ENCODE measurements around the gene DPY30.

DNA sequence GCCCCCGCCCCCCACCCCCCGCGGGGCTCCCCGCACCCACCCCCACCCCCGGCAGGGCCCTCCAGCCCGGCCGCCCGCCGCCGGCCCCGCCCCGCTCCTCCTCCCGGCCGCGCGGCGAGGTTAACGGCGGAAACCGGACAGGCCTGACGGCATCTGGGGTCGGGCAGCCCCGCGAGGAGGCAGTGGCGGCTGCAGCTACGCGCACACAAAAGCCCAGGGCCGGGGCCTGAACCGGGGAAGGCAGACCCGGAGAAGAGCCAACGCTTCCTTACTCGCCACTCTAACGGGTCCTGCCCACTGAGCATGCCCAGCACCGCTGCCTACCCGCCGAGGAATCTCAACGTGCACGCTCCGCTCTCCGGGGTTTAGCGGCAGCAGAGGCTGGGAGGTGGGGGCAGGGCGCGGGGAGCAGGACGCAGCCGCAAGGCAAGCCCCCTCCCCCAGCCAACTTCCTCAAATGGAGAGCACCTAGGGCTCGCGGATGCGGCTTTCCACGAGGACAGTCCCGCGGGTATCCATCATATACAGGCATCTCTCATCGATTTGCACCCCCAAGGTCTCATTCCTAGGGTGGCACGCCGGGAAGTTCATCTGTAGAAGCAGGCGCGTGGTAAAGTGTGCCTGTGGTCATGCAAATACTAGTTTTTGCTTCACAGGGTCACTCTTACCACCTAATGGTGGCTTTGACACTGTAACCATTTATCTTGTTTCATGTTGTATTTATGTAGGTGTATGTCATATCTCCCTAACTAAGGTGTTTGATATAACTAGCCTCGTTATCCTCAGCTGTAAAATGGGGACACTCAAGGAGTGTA lies 28.7 kb downstream of the DPY30 start, which contains the start of gene MEMO1:
- TF ChIP-seq NRF1 (IDR thresholded peaks at IDR 0.05; ENCODE audit: low read depth, low read length) (peak; percentile 85), YY1 (IDR thresholded peaks at IDR 0.05; ENCODE audit: low read depth) (peak; percentile 82), SIN3A (IDR thresholded peaks at IDR 0.05; ENCODE audit: borderline replicate concordance, low read depth, low read length) (0 out of 2 replicates have a peak, but pooled peaks have one; percentile 89), MAX (IDR thresholded peaks at IDR 0.05; ENCODE audit: low read depth) (peak; percentile 95), CHD2 (IDR thresholded peaks at IDR 0.05; ENCODE audit: low read length, partially characterized antibody) (peak; percentile 98), RFX5 (IDR thresholded peaks at IDR 0.05; ENCODE audit: low read length) (peak; percentile 73; the same call in 1 of the 2 replicates)
- TF ChIP-seq, protein P1, sequence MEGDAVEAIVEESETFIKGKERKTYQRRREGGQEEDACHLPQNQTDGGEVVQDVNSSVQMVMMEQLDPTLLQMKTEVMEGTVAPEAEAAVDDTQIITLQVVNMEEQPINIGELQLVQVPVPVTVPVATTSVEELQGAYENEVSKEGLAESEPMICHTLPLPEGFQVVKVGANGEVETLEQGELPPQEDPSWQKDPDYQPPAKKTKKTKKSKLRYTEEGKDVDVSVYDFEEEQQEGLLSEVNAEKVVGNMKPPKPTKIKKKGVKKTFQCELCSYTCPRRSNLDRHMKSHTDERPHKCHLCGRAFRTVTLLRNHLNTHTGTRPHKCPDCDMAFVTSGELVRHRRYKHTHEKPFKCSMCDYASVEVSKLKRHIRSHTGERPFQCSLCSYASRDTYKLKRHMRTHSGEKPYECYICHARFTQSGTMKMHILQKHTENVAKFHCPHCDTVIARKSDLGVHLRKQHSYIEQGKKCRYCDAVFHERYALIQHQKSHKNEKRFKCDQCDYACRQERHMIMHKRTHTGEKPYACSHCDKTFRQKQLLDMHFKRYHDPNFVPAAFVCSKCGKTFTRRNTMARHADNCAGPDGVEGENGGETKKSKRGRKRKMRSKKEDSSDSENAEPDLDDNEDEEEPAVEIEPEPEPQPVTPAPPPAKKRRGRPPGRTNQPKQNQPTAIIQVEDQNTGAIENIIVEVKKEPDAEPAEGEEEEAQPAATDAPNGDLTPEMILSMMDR (IDR thresholded peaks at IDR 0.05) = peak; percentile 18; the same call in 1 of the 2 replicates
- TF ChIP-seq, protein P2, sequence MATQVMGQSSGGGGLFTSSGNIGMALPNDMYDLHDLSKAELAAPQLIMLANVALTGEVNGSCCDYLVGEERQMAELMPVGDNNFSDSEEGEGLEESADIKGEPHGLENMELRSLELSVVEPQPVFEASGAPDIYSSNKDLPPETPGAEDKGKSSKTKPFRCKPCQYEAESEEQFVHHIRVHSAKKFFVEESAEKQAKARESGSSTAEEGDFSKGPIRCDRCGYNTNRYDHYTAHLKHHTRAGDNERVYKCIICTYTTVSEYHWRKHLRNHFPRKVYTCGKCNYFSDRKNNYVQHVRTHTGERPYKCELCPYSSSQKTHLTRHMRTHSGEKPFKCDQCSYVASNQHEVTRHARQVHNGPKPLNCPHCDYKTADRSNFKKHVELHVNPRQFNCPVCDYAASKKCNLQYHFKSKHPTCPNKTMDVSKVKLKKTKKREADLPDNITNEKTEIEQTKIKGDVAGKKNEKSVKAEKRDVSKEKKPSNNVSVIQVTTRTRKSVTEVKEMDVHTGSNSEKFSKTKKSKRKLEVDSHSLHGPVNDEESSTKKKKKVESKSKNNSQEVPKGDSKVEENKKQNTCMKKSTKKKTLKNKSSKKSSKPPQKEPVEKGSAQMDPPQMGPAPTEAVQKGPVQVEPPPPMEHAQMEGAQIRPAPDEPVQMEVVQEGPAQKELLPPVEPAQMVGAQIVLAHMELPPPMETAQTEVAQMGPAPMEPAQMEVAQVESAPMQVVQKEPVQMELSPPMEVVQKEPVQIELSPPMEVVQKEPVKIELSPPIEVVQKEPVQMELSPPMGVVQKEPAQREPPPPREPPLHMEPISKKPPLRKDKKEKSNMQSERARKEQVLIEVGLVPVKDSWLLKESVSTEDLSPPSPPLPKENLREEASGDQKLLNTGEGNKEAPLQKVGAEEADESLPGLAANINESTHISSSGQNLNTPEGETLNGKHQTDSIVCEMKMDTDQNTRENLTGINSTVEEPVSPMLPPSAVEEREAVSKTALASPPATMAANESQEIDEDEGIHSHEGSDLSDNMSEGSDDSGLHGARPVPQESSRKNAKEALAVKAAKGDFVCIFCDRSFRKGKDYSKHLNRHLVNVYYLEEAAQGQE (IDR thresholded peaks at IDR 0.05; ENCODE audit: low read depth, low read length) = peak; percentile 70
